ENCODE measurements around the gene PLLP.

Gene PLLP

DNA sequence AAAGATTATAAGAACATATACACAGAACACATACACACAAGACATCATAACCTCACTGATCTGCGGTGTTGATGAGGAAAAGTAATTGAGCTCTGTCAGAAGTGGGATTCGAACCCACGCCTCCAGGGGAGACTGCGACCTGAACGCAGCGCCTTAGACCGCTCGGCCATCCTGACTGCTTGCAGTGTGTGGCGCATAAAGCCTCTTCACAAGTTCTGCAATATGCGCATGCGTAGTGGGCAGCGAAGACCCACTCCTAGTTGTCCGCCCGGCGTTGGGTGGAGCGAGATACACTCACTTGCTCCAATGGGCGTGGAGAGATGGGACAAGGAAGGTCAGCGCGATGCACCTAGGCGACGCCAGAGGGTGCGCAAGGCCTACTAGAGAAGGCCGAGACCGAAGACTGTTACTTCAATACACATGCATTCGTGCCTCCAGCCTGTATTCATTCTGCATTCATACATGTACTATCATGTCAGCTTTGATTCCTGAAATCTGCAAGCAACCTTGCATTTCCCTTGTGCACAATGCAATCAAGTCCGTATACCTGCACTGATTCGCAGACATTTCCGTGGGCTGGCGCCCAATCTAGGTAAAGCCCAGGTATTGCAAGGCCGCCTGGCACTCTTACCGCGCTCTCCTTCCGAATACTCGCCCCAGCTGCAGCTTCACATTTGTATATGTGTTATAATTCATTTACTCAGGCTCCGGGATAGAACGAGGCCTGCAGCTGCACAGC lies 16.1 kb upstream of the PLLP start:
- peak; percentile 100 for DNase-seq (ENCODE audit: low read depth)
- no peaks in the 10 kb centered on the region for H3K36me3 ChIP-seq (ENCODE audit: control insufficient read depth, insufficient read depth, low read length, severe bottlenecking)
- peak overlapping the region; percentile 62 for H3K4me3 ChIP-seq (ENCODE audit: low read length)
- no peaks in the 10 kb centered on the region for H3K27me3 ChIP-seq (replicated peaks; ENCODE audit: control insufficient read depth, insufficient read depth, low read length)
- peaks cover 23% of the 10 kb centered on the region for H3K4me1 ChIP-seq (ENCODE audit: control insufficient read depth, insufficient read depth, low read length)
- H3K9me3 ChIP-seq (ENCODE audit: control insufficient read depth, low read length): no peaks in the 10 kb centered on the region
- H3K9ac ChIP-seq (ENCODE audit: low read length): peak overlapping the region; percentile 28

DNA sequence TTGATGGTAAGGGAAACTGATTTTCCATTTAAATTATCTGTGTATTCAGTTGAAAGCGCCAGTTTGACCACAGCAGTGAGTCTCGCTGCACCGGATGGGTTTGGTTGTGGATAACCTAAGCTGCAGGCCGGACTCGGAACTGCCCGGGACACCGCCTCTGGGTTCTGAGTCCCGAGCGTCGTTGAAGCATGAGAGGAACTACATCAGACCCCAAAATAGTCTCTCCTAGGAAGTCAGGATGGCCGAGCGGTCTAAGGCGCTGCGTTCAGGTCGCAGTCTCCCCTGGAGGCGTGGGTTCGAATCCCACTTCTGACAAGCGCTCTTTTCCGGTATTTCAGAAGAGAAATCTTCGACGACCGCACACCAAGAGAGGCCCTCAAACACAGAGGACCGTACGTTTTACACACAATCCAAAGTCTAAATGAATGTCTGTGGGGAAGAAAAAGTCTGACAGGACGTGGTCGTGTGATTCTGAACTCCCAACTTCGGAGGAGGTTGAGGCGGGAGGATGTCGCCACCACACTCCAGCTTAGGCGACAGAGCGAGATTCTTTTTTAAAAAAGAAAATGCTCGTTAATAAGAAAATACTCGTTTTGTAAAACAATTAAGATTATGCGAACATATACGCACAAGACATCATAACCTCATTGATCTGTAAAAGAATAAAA lies 15.4 kb upstream of the PLLP start:
- H3K9ac ChIP-seq (ENCODE audit: low read length): peak overlapping the region; percentile 80
- H3K4me1 ChIP-seq (ENCODE audit: control insufficient read depth, insufficient read depth, low read length): peaks cover 17% of the 10 kb centered on the region
- H3K27me3 ChIP-seq (replicated peaks; ENCODE audit: control insufficient read depth, insufficient read depth, low read length): no peaks in the 10 kb centered on the region
- H3K4me3 ChIP-seq (ENCODE audit: low read length): peak overlapping the region; percentile 83
- DNase-seq (ENCODE audit: low read depth): peak; percentile 96
- H3K36me3 ChIP-seq (ENCODE audit: control insufficient read depth, insufficient read depth, low read length, severe bottlenecking): no peaks in the 10 kb centered on the region
- no peaks in the 10 kb centered on the region for H3K9me3 ChIP-seq (ENCODE audit: control insufficient read depth, low read length)

DNA sequence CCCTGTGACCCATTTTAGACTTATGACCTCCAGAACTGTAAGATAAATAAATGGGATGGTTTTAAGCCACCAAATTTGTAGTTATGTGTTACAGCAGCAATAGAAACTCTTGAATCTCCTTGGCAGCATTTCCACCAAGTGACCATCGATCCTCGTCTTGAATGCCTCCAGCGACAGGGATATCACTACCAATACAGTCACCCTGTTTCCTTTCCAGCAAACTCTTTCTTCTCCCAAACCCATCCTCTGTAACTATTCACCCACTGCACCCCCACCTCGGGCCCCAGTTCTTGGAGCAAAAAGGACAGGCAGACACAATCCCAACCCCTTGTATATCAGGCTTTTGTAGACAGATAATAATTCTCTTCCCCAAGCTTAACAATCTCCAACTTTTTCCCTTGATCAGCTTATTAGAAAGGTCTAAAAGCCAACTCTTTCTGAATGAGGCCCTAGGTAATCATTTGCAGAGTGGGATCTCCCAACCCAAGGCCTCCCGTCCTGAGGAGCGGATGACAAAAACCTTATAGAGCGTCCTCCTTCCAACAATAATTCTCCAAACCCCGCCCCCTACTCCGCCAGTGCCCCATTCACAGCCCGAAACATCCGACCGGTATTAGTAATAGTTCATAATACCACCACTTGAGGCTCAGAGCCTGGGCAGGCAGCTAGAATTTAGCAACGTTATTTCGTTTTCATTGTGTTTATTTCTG lies 14.7 kb upstream of the PLLP start:
- peak; percentile 87 for DNase-seq (ENCODE audit: low read depth)
- peak overlapping the region; percentile 83 for H3K4me3 ChIP-seq (ENCODE audit: low read length)
- H3K4me1 ChIP-seq (ENCODE audit: control insufficient read depth, insufficient read depth, low read length): peaks cover 11% of the 10 kb centered on the region
- H3K9ac ChIP-seq (ENCODE audit: low read length): peak overlapping the region; percentile 80
- H3K9me3 ChIP-seq (ENCODE audit: control insufficient read depth, low read length): no peaks in the 10 kb centered on the region
- no peaks in the 10 kb centered on the region for H3K27me3 ChIP-seq (replicated peaks; ENCODE audit: control insufficient read depth, insufficient read depth, low read length)
- H3K36me3 ChIP-seq (ENCODE audit: control insufficient read depth, insufficient read depth, low read length, severe bottlenecking): no peaks in the 10 kb centered on the region

DNA sequence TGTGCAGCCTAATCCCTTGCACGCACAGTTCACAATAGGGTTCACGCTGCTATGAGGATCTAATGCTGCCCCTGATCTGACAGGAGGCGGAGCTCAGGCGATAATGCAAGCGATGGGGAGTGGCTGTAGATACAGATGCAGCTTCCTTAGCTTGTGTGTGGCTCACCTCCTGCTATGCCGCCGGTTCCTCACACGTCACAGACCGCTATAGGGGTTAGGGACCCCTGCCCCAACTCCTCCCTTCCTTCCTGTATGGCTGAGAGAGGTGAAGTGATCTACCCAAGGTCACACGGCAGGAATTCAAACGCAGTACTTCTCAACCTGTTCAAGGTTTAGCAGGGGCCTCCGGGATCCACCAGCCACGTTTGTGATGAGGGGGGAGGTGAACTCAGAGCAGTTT lies 13.4 kb upstream of the PLLP start:
- H3K4me1 ChIP-seq (ENCODE audit: control insufficient read depth, insufficient read depth, low read length): peaks cover 7% of the 10 kb centered on the region
- H3K4me3 ChIP-seq (ENCODE audit: low read length): no peak overlapping the region
- H3K36me3 ChIP-seq (ENCODE audit: control insufficient read depth, insufficient read depth, low read length, severe bottlenecking): no peaks in the 10 kb centered on the region
- no peak overlapping the region for H3K9ac ChIP-seq (ENCODE audit: low read length)
- H3K27me3 ChIP-seq (replicated peaks; ENCODE audit: control insufficient read depth, insufficient read depth, low read length): no peaks in the 10 kb centered on the region
- no peak for DNase-seq (ENCODE audit: low read depth)
- no peaks in the 10 kb centered on the region for H3K9me3 ChIP-seq (ENCODE audit: control insufficient read depth, low read length)

DNA sequence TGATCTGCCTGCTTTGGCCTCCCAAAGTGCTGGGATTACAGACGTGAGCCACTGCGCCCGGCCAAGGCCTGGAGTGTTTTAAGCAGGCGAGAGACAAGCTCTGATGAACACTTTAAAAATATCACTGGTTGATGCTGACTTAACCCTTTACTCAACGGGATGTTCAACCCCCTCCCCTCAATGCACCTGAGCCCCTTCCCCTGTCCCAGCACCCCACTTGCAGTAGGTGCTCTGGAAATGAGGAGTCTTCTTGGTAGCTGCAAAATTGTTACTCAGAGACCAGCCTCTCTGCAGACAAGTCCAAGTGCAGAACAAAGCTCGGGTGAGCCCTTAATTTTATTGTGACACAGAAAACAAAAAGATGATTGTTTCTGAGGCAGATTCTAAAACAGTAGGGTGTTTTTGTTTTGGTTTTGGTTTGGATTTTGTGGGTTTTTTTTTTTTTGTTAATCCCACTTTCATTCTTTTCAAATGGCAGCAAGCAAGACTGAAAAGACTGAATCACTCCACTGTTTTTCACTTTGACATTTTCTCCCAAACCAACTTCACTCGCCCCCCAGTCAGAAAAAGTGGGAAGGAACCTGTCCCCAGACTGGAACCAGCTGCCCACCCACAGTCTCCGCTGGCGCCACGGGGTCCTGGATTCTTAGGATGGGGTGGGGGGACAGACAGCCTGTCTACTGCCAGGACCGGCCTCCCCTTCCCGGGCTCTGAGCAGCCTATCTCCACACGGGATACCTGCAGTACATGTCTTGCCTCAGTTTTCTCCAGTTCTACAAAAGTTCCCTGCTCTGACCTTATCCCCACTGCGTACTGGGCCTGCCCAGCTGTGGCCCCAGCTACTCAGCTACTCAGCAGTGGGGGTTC lies 5.2 kb upstream of the PLLP start:
- peaks cover 12% of the 10 kb centered on the region for H3K27me3 ChIP-seq (replicated peaks; ENCODE audit: control insufficient read depth, insufficient read depth, low read length)
- no peaks in the 10 kb centered on the region for H3K9me3 ChIP-seq (ENCODE audit: control insufficient read depth, low read length)
- H3K9ac ChIP-seq (ENCODE audit: low read length): no peak overlapping the region
- peaks cover 5% of the 10 kb centered on the region for H3K4me1 ChIP-seq (ENCODE audit: control insufficient read depth, insufficient read depth, low read length)
- DNase-seq (ENCODE audit: low read depth): no peak
- no peaks in the 10 kb centered on the region for H3K36me3 ChIP-seq (ENCODE audit: control insufficient read depth, insufficient read depth, low read length, severe bottlenecking)
- H3K4me3 ChIP-seq (ENCODE audit: low read length): no peak overlapping the region

DNA sequence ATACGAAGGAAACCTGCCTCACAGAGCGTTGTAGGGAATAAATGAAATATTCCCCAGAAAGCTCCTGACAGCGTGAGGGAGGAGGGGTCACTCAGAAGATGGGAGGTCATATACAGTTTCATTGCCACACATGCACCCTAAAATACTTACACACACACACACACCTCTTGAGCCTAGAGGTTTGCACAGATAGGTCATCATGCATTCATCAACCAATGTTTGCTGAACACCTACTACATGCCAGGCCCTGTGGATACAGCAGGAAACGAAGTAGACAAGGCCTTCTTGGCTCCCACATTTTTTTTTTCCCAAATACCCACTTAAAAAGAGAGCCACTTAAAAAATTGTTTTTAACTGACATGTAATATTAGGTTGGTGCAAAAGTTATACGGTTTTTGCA lies 907 bp upstream of the PLLP start:
- no peak for DNase-seq (ENCODE audit: low read depth)
- no peaks in the 10 kb centered on the region for H3K9me3 ChIP-seq (ENCODE audit: control insufficient read depth, low read length)
- H3K4me1 ChIP-seq (ENCODE audit: control insufficient read depth, insufficient read depth, low read length): peaks cover 10% of the 10 kb centered on the region
- H3K4me3 ChIP-seq (ENCODE audit: low read length): no peak overlapping the region
- H3K36me3 ChIP-seq (ENCODE audit: control insufficient read depth, insufficient read depth, low read length, severe bottlenecking): no peaks in the 10 kb centered on the region
- H3K27me3 ChIP-seq (replicated peaks; ENCODE audit: control insufficient read depth, insufficient read depth, low read length): peaks cover 35% of the 10 kb centered on the region
- no peak overlapping the region for H3K9ac ChIP-seq (ENCODE audit: low read length)

DNA sequence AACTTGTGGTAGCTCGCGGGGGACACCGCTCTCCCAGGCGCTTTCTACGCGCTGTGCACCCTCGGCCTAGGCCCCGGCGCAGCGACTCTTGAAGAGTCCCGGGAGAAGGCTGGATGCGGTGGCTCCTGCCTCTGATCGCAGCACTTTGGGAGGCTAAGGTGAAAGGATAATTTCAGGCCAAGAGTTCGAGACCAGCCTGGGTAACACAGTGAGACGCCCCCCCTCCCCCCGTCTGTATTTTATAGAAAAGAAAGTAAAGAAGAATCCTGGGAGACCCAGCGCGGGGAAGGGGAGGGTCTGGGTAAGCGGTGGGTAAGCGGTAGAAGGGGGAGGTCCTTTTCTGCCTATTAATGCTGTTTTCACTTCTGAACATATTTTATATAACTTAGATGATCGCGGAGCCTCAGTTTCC lies 486 bp upstream of the PLLP start:
- Histone ChIP-seq H3K9me3 (ENCODE audit: control insufficient read depth, low read length) (no peaks in the 10 kb centered on the region), H3K27me3 (replicated peaks; ENCODE audit: control insufficient read depth, insufficient read depth, low read length) (peaks cover 35% of the 10 kb centered on the region), H3K9ac (ENCODE audit: low read length) (no peak overlapping the region), H3K4me1 (ENCODE audit: control insufficient read depth, insufficient read depth, low read length) (peaks cover 7% of the 10 kb centered on the region), H3K4me3 (ENCODE audit: low read length) (peak overlapping the region; percentile 70), H3K36me3 (ENCODE audit: control insufficient read depth, insufficient read depth, low read length, severe bottlenecking) (no peaks in the 10 kb centered on the region)
- DNase-seq (ENCODE audit: low read depth): no peak

DNA sequence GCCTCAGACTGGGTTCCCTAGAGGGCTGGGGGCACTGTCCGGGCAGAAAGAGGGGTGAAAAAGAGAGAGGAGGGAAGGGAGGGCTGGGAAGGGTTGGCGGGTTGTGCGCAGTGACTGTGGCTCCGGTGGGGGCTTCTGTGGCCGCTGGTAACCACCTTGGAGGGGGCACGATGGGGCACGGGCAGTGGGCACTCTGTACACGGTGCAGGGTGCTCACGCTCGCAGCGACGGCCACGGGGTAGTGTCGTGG lies 588 bp downstream of the PLLP start:
- H3K27me3 ChIP-seq (replicated peaks; ENCODE audit: control insufficient read depth, insufficient read depth, low read length): peaks cover 35% of the 10 kb centered on the region
- no peak for DNase-seq (ENCODE audit: low read depth)
- H3K9ac ChIP-seq (ENCODE audit: low read length): no peak overlapping the region
- H3K36me3 ChIP-seq (ENCODE audit: control insufficient read depth, insufficient read depth, low read length, severe bottlenecking): no peaks in the 10 kb centered on the region
- no peak overlapping the region for H3K4me3 ChIP-seq (ENCODE audit: low read length)
- no peaks in the 10 kb centered on the region for H3K9me3 ChIP-seq (ENCODE audit: control insufficient read depth, low read length)
- H3K4me1 ChIP-seq (ENCODE audit: control insufficient read depth, insufficient read depth, low read length): peaks cover 5% of the 10 kb centered on the region

DNA sequence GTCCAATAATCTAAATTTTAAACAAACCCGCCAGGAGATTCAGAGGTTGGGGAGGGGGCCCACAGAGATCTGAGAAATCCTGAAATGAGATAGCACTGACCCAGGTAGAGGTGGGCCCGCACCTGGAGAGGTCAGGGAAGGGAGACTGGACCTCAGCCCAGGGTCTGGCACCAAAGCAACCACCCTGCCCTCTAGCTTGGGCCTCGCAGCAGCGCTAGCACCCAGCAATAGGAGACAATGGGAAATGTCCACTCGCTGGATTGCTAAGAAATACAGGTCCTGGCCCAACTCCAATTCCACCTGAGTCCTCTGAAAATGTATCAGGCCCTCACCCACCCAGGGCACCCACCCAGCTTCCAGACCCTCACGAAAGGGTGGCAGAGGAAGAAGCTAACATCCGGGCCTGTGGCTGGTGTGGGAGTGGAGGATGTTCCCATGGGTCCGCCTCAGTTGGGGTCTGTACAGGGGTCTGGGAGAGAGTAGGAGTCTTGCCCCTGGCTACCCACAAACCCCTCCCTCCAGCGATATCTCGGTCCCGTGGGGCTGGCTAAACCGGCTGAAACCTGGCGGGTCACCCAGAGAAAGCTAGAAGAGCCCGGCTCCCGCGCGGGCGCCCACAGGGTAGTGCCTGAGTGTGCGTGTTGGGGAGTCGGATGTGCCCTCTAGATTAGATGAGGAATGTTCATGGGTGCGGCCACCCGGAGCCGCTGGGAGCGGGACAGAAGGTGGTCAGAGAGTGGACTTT lies 1.1 kb downstream of the PLLP start:
- Histone ChIP-seq H3K4me1 (ENCODE audit: control insufficient read depth, insufficient read depth, low read length) (peaks cover 5% of the 10 kb centered on the region), H3K27me3 (replicated peaks; ENCODE audit: control insufficient read depth, insufficient read depth, low read length) (peaks cover 35% of the 10 kb centered on the region), H3K9me3 (ENCODE audit: control insufficient read depth, low read length) (no peaks in the 10 kb centered on the region), H3K36me3 (ENCODE audit: control insufficient read depth, insufficient read depth, low read length, severe bottlenecking) (no peaks in the 10 kb centered on the region), H3K4me3 (ENCODE audit: low read length) (no peak overlapping the region), H3K9ac (ENCODE audit: low read length) (no peak overlapping the region)
- DNase-seq (ENCODE audit: low read depth): no peak

DNA sequence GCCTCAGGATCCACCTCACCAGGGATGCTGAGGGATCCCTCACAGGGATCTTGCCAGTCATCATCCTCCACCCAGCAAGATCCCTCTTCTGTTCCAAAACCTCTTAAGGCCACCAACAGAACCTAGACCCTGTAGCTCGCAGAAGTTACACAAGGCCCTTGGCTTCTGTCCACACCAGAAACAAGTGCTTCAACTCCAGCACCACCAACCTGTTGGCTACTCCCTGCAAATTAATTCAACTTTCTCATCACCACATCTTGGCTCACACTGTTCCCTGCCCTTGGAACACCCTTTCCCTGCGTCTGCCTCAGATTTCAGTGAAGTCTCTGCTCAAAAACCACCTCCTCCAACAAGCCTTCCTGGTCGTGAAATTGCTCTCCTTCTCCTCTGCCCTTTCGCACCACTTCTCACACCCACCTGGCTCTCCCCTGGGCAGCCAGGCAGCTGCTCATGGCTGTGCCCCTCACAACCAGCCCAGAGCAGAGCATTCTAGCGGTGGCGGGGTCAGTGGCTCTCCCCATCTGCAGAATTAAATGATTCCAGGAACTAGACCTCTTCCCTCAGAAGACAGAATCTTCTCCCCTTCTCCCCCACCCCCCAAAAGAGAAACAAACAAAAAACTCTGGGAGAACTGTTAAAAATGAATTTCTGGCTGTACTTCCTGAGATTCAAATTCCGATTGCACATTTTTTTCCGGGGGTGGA lies 1.8 kb downstream of the PLLP start:
- peaks cover 6% of the 10 kb centered on the region for H3K4me1 ChIP-seq (ENCODE audit: control insufficient read depth, insufficient read depth, low read length)
- no peak overlapping the region for H3K4me3 ChIP-seq (ENCODE audit: low read length)
- H3K9ac ChIP-seq (ENCODE audit: low read length): no peak overlapping the region
- H3K9me3 ChIP-seq (ENCODE audit: control insufficient read depth, low read length): no peaks in the 10 kb centered on the region
- H3K36me3 ChIP-seq (ENCODE audit: control insufficient read depth, insufficient read depth, low read length, severe bottlenecking): no peaks in the 10 kb centered on the region
- DNase-seq (ENCODE audit: low read depth): no peak
- H3K27me3 ChIP-seq (replicated peaks; ENCODE audit: control insufficient read depth, insufficient read depth, low read length): peaks cover 35% of the 10 kb centered on the region

Measured in adipocyte (in vitro differentiated cells).